Right forelimb (tissue), 1 donor: Measurements from ENCODE around the gene S100A10.

ENCODE experiments used
- DNase-seq: peaks from one replicate; pipeline ENCODE4 v3.0.0-alpha.2; 2018

Gene S100A10, protein sequence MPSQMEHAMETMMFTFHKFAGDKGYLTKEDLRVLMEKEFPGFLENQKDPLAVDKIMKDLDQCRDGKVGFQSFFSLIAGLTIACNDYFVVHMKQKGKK

DNA sequence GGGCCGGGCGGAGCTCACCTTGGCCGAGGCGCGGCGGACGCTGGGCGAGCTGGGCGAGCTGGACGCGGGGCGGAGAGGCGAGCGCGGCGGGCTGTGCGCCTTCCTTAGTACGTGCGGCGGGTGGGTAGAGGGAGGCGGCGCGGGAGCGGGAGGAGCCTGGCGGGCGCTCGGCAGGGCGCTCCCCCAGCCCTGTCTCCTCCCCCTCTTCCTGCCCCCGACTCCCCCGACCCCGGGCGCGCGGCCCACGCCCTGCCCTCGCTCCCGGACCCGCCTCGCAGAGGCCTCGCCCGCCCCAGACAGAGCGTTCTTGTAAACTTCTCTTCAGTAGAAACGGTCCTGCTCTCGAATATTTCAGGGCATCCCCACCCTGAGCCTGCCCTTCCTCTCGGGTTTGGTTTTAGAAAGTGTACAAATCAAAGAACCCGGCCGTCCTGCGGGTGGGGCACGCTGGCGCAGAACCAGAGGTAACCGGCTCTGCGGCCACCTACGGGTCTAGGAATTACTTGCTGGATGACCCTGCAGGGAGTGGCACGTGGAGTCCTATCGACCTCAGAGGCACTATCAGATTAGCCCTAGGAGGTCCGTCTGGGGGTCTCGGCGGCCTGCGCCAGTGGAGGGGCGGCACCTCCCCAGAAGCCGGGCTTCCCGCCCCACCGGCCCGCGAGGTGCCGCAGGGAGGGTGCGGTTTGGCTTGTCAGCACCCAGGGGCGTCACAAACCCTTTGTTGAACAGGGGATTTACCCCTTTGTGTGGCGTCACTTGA is at the start of gene S100A10:
Gene S100A10, minus strand, starts transcription at position 126 of the 763 bp plus-strand sequence. CDS start 7,629 bp downstream, outside the sequence.
- peak; percentile 88 for DNase-seq

DNA sequence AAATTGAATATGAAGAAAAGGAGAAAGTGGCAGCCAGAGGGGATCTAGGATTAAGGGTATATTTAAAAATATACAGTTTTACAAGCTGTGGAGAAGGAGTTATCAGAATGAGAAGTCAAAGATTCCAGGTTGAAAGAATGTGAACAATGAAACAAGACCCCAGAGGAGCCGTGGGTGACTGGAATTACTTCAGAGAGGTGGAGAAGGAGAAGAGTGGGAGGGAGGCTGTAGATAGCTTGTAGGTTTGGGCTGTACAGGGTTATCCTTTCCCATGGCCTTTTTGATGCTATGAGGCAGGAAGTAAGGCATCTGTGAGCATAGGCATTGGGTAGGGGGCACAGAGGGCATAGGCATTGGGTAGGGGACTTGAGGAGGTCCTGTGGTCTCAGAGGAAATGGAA is 48.4 kb upstream of the S100A10 start:
- no peak for DNase-seq

DNA sequence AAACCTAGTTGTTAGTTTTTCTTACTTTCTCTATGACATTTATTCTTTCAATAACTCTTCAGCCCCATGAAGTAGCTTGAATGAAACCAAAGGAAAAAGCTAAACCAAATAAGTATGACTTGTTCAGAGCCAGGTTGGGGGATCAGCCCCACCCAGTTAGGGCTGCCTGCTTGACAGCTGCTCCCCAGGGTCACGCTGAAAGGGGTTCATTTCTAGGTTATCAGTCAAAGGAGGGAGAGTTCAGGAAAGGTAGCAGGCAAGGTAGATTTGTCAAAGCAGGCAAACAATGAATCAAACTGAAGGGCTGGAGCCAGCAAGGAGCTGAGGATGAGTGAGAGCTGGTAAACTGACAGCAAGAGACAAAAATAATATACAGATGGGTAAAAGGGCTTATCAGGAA is 46.2 kb upstream of the S100A10 start:
- DNase-seq: no peak

DNA sequence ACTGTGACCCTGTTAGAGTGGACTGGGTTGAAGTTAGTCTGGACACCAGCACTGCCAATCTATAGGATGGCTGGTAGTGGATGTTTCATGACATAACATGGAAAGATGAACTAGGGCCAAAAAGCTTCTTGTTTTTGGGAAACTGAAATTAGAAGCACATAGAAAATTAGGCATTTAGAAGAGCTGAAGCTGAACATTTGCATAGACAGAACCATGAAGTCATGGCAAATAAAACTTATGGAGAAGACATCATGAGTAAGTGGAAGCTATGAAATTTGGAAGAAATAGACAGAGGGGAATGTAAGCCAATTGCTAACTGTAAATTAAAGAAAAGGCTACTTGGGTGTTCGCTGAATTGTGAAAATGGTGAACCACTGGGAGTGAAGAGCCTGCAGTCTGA is 45.8 kb upstream of the S100A10 start:
- DNase-seq: no peak

DNA sequence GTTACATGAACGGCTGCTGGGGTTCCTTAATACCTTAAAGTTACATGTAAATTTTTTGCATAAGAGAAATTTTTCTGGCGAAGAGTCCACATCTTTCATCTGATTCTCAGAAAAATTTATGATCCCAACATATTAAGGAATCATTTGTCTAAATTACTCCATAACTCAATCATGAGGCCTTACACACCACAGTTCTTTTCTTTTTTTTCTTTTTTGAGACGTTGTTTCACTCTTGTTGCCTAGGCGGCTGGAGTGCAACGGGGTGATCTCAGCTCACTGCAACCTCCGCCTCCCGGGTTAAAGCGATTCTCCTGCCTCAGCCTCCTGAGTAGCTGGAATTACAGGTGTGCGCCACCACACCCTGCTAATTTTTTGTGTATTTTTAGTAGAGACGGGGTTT is 45.2 kb upstream of the S100A10 start:
- no peak for DNase-seq

DNA sequence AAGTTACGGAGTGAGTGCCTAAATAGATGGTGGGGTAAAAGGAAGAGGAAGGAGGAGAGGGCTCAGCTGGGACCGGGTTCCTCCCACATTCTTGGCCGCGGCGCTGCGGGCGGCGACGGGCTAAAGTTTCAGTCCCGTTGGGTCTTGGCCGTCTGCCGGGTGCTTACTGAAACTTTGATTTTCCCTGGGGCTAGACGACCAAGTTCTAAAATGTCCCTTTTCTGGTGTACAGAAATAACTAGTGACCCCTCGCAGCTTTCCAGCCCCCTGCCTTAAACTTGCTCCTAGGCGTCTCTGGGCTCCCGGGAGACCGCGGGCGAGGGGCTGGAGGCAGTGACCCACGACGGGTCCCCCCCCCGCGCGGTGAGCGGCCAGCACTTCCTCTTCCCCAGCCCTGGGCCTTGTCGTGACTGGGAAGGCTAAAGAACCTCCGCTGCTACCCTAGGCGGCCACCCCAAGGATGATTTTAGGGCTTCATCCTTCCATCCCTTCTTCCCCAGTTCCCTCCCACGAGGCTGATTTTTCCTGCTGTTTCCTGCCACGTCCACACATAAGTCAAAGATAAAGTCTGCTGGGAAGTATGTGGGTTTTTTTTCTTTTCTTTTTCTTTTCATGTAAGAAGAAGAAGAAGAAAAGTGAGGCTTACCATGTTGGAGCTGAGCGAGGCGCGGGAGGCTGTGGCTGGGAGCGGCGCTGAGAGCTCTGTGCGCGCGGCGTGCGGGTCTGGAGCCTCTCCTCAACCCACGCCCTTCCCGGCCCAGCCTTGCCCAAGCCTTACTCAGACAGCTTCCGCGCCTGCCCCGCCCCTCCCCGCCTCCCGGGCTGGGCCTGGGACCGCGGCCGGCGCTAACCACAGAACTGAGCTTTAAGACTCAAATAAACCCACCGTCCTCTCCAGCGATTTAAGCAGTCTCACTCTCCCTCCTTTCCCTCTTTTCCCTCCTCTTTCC is 42.9 kb upstream of the S100A10 start, which contains the start of gene S100A11:
Gene S100A11, minus strand, starts transcription at position 738 of the 950 bp plus-strand sequence. Its CDS starts 89 bp downstream, at position 649.
- DNase-seq: peak; percentile 92

DNA sequence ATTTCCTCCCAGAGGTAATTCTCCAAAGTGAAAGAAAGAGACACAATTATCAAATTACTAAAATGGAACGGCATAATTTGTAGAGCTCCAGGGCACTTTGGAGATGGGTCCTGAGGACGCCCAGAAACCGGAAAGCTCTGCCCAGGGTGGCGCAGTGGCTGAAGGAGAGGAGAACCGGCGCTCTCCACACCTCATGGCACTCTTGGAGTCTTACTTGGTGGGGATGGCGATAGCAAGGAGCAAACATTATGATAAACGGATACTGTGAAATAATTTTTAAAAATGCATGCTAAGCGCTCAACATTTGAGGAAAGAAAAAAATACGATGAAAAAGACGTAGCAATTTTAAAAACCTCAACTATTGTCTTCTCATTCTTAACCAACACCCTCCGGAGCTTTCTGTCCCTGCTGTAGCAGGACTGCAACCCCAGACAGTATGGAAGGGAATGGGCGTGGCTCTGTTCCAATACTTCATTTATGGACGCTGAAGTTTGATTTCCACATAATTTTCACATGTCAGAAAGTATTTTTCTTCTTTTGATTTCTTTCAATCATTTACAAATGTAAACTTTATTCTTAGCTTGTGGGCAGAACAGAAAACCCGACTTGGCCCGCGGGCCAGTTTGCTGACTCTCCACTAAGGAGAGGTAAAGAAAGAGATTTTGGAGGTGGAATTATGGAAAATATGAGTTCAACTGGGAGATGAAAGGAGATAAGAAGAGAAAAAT is 42.0 kb upstream of the S100A10 start:
- no peak for DNase-seq

DNA sequence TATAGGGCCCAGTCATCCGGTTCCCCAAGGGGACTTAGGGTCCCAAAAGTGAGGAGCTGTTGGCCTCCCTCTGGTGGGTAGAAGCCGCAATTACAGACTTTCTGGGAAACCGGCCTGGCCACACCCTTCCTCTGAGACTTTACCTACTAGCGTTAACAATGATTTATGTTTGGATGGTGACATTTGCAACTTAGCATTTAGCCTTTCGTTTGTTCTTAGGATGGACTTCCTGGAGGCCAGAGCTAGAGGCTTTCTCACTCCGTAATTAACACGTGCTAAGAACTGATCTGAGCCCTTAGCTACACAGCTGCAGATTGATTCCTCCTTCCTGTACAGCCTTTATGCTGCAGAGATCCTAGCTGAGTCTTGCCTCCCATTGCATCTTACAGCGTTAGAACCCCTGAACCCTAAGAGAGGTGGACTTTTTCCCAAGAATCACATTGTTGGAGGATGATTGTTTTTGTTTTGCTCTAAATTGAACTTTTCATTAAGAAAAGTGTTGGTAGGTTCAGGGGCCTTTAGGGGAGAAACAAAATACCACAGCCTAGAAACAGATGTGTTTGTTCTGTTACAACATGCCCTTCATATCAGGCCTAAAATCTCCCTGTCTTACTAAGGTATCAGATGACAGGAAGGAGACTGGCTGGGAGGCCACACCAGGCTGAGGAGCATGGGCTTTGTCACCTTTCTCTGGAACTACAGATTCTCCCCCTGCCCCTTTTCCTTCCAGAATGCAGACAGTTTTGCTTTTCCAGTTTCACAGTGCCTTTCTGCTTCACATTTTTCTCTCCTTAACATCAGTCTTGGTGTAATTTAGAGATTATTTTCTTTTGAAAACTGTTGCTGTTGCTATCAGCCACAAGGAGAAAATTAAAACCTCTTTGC is 41.2 kb upstream of the S100A10 start:
- DNase-seq: peak; percentile 61

DNA sequence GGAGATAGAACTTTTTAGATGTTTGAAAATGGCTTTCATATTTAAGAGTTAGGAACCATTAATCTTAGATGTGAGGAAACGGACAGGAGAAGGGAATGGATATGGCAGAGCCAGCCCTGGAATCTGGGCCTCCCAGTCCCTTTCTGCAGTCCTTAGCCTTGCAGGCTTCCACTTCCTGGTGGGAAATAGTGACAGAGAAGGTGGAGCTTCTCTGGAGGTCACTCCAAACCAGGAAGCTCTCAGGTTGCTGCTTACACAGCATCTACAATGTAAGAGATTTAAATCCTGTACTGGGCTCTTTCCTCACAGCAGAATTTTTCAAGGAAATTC is 40.6 kb upstream of the S100A10 start:
- no peak for DNase-seq

DNA sequence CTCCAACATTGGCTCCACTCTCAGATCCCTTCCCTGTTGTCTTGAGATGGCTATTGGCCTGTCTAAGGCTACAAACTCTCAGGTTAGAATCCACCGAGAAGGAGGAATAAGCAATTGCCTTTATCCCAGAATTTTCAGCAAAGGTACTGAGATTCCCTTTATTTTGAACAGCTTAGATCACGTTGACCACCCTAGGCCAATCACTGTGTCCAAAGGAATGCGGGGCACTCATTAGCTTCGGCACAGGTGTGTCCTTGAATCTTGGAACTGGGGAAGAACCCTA is 36.2 kb upstream of the S100A10 start:
- DNase-seq: no peak

DNA sequence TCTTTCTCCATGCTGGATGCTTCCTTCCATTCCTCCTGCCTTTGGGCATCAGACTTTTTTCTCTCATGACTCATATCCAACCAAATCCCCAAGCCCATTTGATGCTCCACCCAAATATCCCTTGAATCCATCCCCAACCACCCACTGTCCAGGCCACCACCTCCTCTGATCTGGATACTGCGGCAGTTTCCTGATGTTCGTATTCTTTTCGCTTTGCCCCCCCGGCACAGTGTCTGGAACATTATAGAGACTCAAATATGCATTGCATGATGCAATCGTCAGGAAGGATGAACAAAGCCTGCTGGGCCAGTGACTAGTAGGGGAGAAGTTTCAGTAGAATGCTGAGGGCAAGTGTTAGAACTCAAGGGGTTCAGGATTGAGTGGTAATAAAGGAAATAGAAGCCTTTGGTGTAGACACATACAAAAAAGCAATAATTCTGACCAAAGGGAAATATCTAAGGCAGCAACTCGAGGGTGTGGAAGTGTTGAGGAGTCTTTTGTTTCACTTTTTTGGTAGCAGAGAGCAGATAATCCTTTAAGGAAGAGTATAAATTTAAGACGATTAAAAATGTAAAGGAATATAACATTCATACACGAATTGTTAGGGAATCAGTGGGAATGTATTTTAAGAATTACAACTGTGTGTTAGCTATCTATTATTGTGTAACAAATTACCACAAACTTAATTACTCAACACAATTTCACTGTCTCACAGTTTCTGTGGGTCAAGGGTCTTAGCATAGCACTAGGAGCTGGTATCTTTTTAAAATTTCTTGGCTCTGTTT is 35.7 kb upstream of the S100A10 start:
- no peak for DNase-seq

DNA sequence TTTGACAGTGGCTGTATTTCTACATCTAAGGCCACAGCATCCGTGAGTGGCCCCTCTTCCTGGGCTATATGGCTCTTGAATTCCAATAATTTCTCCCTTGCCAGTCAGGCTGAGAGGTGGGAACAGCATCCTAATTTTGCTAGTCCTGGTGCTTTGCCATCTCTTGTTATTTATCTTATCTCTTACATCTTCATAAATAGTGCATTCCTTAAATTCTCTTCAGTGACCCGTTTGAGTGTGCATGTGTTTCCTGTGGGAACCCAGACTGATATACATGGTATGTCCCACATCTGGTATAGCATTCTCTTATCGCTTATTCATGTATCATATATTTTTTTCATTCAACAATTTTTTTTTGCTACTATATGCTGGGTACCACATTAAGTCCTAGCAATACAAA is 33.2 kb upstream of the S100A10 start:
- no peak for DNase-seq

DNA sequence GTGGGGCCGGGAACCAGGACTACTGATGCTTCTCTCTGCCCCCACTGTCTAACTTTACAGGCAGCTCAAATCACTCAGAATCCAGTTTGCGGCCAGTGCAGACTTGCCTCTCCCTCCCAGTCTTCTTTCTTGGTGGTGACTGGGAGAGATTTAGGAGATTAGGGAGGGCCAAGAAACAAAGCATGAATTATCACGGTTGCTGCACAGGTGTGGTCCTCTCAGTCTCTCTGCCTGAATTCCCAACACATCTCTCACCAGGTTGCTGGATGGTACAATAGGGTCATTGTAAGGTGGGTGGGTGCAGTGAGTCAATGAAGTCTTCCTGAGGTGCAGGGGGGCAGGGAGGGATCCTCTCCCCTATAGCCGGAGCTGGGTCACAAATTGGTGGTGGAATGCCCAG is 30.6 kb upstream of the S100A10 start:
- DNase-seq: no peak

DNA sequence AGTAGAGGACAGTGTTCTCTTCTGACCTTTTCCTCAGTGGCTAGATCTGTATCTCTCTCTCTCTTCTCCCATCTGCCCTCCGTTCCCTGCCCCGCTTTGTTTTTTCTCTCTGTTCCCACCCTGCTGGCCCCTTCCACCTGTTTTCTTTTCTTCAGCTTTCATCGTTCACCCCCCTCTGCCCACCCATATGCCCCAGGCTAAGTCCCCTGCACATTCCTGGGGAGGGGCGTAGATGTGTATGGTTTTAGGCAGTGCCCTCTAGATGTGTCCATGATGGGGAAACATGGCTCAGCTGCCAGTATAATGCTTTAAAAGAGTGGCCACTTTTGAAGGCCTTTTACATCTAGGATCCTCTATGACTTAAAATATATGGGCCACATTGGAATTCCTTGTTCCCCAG is 29.6 kb upstream of the S100A10 start:
- DNase-seq: no peak

DNA sequence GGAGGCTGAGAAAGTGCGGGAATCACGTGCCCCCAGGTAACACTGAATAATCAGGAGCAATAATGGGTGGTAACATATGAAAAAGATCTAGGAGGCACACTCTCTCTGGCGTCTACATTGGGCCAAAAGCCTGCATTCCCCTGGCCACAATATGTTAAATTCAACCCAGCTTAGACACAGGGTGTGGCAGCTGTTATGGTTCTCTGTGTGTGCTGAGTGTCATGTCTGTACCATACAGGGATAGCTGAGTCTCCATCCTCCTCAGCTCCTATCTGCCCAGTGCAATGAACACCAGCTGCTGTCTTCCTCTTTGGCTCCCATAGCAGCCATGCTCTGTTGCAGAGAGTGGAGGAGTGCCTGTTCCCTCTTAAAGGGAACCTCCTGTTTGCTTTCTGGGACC is 28.8 kb upstream of the S100A10 start:
- no peak for DNase-seq

DNA sequence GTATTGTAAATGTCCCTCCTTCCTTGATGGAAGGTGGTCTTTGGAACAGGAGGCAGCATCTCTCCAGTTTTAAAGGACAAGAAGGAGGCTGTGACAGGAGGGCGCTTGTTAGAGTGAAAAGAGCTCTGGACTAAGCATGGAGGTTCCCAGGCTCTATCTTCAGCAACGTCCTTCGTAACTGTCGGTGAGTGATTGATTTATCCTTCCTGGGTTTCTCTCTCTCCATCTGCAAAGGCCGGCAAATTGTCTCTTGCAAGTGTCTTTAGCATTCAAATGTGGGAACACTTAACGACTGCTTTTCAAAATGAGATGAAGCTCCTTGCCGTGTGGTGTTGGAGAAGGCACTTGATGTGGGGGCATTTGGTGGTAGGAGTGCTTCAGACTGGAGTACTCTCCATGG is 27.9 kb upstream of the S100A10 start:
- no peak for DNase-seq

DNA sequence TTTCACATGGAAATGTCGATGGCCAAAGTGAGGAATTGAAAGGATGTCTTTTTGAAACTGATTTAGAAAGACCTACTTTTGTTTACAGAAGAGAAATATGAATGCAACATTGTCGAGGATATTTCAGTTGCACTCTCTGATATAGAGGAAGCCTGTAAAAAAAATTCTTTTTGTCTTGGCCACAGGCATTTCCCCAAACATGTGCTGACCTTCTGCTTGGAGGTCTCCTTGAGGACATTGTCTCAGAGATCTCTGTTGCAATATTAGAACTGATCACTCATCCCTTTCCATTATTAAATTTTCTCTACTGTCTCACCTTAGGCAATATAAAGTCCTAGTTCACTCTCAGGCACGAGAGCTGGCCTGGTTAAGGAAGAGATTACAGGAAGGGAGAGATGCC is 27.2 kb upstream of the S100A10 start:
- no peak for DNase-seq

DNA sequence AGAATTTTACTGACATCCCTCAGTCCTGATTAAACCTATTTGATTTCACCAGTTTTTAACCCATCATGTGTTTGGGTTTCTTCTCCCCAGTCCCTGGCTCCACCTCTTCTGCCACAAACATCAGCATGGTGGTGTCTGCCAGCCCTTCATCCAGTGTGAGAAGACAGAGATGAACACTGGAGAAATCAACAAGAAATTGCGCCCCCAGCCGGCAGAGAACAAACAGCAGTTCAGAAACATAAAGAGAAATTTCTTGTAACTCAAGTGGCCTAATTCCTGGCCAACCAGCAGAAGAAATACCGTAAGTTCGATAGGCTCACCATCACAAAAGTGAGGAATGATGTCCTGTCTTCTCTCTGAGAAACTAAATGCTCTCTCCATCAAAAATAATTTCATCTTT is 24.9 kb upstream of the S100A10 start:
- no peak for DNase-seq

DNA sequence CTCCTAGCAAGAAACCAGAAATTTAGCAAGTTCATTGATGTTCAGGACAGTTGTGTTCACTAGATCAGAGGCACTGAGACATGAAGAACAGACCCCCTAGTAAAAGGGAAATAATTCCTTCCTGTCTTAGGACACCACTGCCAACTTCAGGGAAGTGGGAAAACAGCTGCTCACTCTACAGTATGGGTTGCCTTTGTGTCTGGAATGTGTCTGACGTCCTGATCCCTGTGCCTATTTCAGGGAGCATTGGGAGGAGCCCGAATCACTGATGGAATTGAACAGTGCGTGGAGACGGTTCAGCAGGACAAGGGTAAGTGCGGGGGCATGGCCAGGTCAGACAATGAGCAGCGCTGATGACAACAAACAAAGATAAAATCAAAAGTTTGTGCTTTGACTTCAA is 22.1 kb upstream of the S100A10 start:
- DNase-seq: no peak

DNA sequence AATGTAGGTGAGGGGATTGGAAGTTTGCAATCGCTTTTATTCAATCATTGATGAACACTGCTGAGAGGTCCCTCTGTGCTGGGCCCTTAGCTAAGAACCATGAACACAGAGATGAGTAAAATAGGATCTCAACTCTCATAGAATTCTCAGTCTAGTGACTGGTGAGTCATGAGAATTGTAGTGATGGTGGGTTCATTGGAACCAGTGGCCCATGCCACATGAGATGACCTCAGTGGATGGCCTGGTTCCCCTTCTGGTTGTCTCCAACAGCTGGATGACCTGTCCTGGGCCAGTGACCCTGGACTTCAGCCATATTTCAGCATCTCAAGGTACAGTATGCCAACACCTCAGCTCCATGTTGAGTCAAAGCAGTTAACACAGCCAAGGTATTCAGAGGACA is 21.3 kb upstream of the S100A10 start:
- DNase-seq: no peak

DNA sequence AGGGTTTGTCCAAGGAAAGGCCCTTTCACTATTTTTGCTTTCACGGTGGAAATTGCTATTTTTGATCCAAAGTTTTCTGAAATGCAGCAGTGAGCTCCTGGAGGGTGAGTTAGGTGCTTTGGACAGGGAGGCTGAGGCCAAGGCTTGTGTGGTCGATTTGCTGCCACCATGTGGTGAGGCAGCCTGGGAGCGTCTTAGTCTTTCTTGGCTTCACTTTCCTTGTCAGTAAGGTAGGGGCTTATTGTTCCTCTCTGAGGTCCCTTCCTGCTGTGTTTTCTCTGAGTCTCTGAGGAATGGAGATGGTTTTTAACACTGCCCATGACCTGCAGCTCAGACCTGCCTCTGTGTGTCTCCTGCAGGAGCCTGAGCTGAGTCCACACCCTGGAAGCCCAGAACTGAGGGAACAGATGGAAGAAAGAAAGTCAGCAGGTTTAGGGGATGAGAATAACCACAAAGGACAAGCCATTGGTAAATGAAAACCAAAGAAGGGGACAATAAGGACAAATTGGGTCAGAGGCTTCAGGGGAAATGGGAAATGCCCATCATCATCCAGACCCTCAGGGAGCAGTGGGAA is 20.1 kb upstream of the S100A10 start:
- no peak for DNase-seq
